Measurements from ENCODE around the gene SLC16A6. TPM values are rescaled to one million over a fixed set of nuclear protein-coding genes. Genes with fewer than 3 reads are reported as not detected.

The SLC16A6 gene
- total and polyA plus RNA-seq, 8 donors, result 0.02 to 1.0 (median 0.09) TPM

GRCh38 chr17:68328676-68329075 is 37.7 kb upstream of the SLC16A6 start:
- Histone ChIP-seq H3K36me3 (no peaks in the 10 kb centered on the region), H3K9me3 (no peaks in the 10 kb centered on the region), H3K27ac (no peak overlapping the region), H3K4me1 (no peaks in the 10 kb centered on the region), H3K27me3 (no peaks in the 10 kb centered on the region), H3K4me3 (no peak overlapping the region)
- FAIRE-seq, result no peak
- ATAC-seq, result no peak
- WGBS, 2 donors, result 48 to 50% methylated on average over 4 of the region's 4 CpGs
- DNase-seq, result no peak
- TF ChIP-seq CTCF (IDR thresholded peaks at IDR 0.05), result no peak
- intact Hi-C loops (cut with DNase I), result no loop called here

GRCh38 chr17:68327823-68328557 is 37.1 kb upstream of the SLC16A6 start:
- intact Hi-C loops (cut with DNase I), result no loop called here
- H3K27me3 ChIP-seq, result no peaks in the 10 kb centered on the region
- H3K36me3 ChIP-seq, result no peaks in the 10 kb centered on the region
- no peak for DNase-seq
- no peak overlapping the region for H3K4me3 ChIP-seq
- no peaks in the 10 kb centered on the region for H3K4me1 ChIP-seq
- no peak for FAIRE-seq
- no peaks in the 10 kb centered on the region for H3K9me3 ChIP-seq
- ATAC-seq, result no peak
- no peak overlapping the region for H3K27ac ChIP-seq
- no peak for TF ChIP-seq CTCF (IDR thresholded peaks at IDR 0.05)
- 76 to 90% methylated on average over 8 of the region's 8 CpGs for WGBS, 2 donors

GRCh38 chr17:68326681-68327080 is 35.8 kb upstream of the SLC16A6 start:
- no peak for ATAC-seq
- Histone ChIP-seq H3K27ac (no peak overlapping the region), H3K27me3 (no peaks in the 10 kb centered on the region), H3K9me3 (no peaks in the 10 kb centered on the region), H3K36me3 (no peaks in the 10 kb centered on the region), H3K4me1 (no peaks in the 10 kb centered on the region), H3K4me3 (no peak overlapping the region)
- intact Hi-C loops (cut with DNase I), result no loop called here
- 71 to 91% methylated on average over 5 of the region's 5 CpGs for WGBS, 2 donors
- no peak for FAIRE-seq
- no peak for DNase-seq
- TF ChIP-seq CTCF (IDR thresholded peaks at IDR 0.05), result no peak

- Histone ChIP-seq H3K4me3 (no peak overlapping the region), H3K27me3 (no peaks in the 10 kb centered on the region), H3K36me3 (no peaks in the 10 kb centered on the region), H3K27ac (no peak overlapping the region), H3K4me1 (no peaks in the 10 kb centered on the region), H3K9me3 (no peaks in the 10 kb centered on the region)
- 69 to 81% methylated on average over 5 of the region's 5 CpGs for WGBS, 2 donors
- intact Hi-C loops (cut with DNase I), result no loop called here
- no peak for TF ChIP-seq CTCF (IDR thresholded peaks at IDR 0.05)
- no peak for FAIRE-seq
- DNase-seq, result no peak
- ATAC-seq, result no peak
Measured at GRCh38 chr17:68325961-68326360, 35.0 kb upstream of the SLC16A6 start.

- intact Hi-C loops (cut with DNase I), result no loop called here
- Histone ChIP-seq H3K27ac (no peak overlapping the region), H3K27me3 (no peaks in the 10 kb centered on the region), H3K36me3 (no peaks in the 10 kb centered on the region), H3K9me3 (no peaks in the 10 kb centered on the region), H3K4me3 (no peak overlapping the region), H3K4me1 (no peaks in the 10 kb centered on the region)
- no peak for ATAC-seq
- FAIRE-seq, result no peak
- TF ChIP-seq CTCF (IDR thresholded peaks at IDR 0.05), result no peak
- DNase-seq, result no peak
- 95 to 98% methylated on average over 8 of the region's 8 CpGs for WGBS, 2 donors
Measured at GRCh38 chr17:68324654-68325336, 33.9 kb upstream of the SLC16A6 start.

All from pancreas (tissue), 10 donors.